Thoracic aorta (tissue), 2 donors: ENCODE results near the gene MYH3. TPM values are rescaled to one million over a fixed set of nuclear protein-coding genes. Genes with fewer than 3 reads are reported as not detected.
A peak's percentile ranks its signal among the peaks of the same experiment; 100 is the strongest.

Experiments used
- ATAC-seq: fragments of 150-250 bp; one replicate; pipeline ENCODE4 v1.8.0; 2017; ENCODE audit warnings: low read depth; ENCODE audit not compliant: insufficient number of reproducible peaks, low FRiP score
- DNase-seq: peaks from one replicate; pipeline ENCODE4 v3.0.0-alpha.2; 2020; ENCODE audit warnings: low spot score
- H3K27ac ChIP-seq, 2 donors: fragments of 200-600 bp; sonication (generic); 1 replicate in 1 of 2; 2 replicates in 1 of 2; pipeline ENCODE4 v1.5.1; 2016; ENCODE audit warnings: mild to moderate bottlenecking in 2 of 2, moderate library complexity in 2 of 2
- H3K27me3 ChIP-seq: fragments of 200-600 bp; sonication (generic); replicated peaks from 2 replicates; pipeline ENCODE4 v1.6.0; 2016; ENCODE audit warnings: mild to moderate bottlenecking; ENCODE audit not compliant: insufficient read depth
- H3K36me3 ChIP-seq: fragments of 200-600 bp; sonication (generic); one replicate; pipeline ENCODE4 v1.5.1; 2016
- H3K4me1 ChIP-seq, 2 donors: fragments of 200-600 bp; sonication (generic); 1 replicate in 1 of 2; 2 replicates in 1 of 2; pipeline versions ENCODE4 v1.5.1 to v1.6.0; 2016; ENCODE audit warnings: low read depth in 2 of 2, mild to moderate bottlenecking in 1 of 2; ENCODE audit not compliant: control insufficient read depth in 1 of 2
- H3K4me3 ChIP-seq: fragments of 200-600 bp; sonication (generic); 2 replicates; pipeline ENCODE4 v1.5.1; 2016; ENCODE audit warnings: mild to moderate bottlenecking
- H3K9me3 ChIP-seq: fragments of 200-600 bp; sonication (generic); 2 replicates; pipeline ENCODE4 v1.5.1; 2016
- total RNA-seq, 2 donors: library from RNA; depleted of rRNA; stranded (reverse); fragments of >200 nt; gene quantifications; one replicate each; pipeline versions ENCODE4 v1.1.0 to v1.2.3, GENCODE V29; 2016
- TF ChIP-seq, protein P1 (sequence below): fragments of 200-600 bp; sonication (generic); IDR thresholded peaks from one replicate; pipeline ENCODE4 v1.5.1; 2019; ENCODE audit warnings: antibody characterized with exemption

Gene MYH3
- total RNA-seq, 2 donors from 2014 or later: 3.0 to 7.1 TPM

DNA sequence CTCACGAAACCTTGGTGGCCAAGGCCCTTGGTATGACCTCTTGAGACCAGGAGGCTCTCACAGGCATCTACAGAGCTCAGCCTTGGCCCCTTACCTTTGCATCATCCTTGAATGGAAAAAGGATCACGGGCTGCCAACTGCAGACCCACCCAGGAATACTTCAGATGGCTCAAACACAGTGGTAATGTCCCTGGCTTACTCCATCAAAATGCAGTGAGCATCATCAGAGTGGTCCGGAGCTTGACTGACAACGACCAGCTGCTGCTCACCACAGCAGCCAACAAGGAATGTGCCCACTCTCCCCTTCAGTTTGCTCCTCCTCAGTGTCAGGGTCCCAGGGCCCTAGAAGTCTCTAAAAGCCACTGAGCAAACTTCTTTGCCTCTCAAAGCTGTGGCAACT lies 17.6 kb upstream of the MYH3 start:
- no peaks in the 10 kb centered on the region for H3K27me3 ChIP-seq
- TF ChIP-seq, protein P1, sequence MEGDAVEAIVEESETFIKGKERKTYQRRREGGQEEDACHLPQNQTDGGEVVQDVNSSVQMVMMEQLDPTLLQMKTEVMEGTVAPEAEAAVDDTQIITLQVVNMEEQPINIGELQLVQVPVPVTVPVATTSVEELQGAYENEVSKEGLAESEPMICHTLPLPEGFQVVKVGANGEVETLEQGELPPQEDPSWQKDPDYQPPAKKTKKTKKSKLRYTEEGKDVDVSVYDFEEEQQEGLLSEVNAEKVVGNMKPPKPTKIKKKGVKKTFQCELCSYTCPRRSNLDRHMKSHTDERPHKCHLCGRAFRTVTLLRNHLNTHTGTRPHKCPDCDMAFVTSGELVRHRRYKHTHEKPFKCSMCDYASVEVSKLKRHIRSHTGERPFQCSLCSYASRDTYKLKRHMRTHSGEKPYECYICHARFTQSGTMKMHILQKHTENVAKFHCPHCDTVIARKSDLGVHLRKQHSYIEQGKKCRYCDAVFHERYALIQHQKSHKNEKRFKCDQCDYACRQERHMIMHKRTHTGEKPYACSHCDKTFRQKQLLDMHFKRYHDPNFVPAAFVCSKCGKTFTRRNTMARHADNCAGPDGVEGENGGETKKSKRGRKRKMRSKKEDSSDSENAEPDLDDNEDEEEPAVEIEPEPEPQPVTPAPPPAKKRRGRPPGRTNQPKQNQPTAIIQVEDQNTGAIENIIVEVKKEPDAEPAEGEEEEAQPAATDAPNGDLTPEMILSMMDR: no peak
- no peaks in the 10 kb centered on the region for H3K4me1 ChIP-seq
- no peak for ATAC-seq
- H3K4me3 ChIP-seq: no peak overlapping the region
- H3K27ac ChIP-seq: no peak overlapping the region
- H3K36me3 ChIP-seq: peaks cover 25% of the 10 kb centered on the region
- H3K9me3 ChIP-seq: no peaks in the 10 kb centered on the region
- DNase-seq: no peak

DNA sequence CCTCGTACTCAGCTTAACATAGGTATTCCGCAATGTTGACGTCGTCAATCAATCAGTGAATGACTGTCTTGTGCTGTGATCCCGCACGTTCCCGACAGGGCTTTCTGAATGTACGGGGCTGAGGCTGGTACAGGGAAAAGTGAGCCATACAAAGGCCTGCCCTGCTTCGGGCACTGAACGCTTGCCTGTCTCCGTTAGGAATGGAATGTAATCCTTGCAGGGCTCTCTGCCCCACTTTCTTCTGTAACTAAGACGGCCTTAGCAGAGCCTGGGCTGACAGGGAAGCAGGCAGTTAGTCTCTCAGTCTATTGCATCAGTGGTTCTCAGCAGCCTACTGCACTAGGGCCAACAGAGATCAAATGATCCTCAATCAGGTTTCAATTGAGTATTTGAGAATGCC lies 16.2 kb upstream of the MYH3 start:
- TF ChIP-seq, protein P1: no peak
- DNase-seq: no peak
- H3K27ac ChIP-seq: no peak overlapping the region
- no peak for ATAC-seq
- no peaks in the 10 kb centered on the region for H3K9me3 ChIP-seq
- H3K36me3 ChIP-seq: peaks cover 25% of the 10 kb centered on the region
- H3K4me3 ChIP-seq: no peak overlapping the region
- H3K4me1 ChIP-seq: peaks cover 2 to 8% of the 10 kb centered on the region in 2 donors
- no peaks in the 10 kb centered on the region for H3K27me3 ChIP-seq

DNA sequence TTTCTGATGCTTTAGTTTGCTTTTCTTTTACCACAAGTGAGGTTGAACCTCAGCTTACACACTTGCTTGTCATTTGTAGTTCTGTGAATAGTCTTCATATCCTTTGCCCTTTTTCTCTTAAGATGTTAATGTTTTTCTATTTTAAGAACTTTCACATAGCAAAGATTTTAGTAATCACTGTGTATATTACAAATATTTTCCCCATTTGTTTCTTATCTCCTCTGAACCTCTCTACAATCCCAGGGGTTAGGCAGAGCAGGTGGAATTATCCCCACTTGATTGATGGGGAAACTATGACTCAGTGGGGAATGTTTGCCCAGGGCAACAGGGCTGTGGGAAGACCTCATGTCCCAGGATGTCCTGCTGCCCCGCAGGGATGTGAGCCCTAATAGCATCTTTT lies 11.7 kb upstream of the MYH3 start:
- ATAC-seq (no peak), DNase-seq (no peak)
- Histone ChIP-seq H3K4me3 (no peak overlapping the region), H3K36me3 (no peaks in the 10 kb centered on the region), H3K9me3 (no peaks in the 10 kb centered on the region), H3K27ac (peak overlapping the region in 1 of 2 donors; percentile 4), H3K27me3 (no peaks in the 10 kb centered on the region), H3K4me1 (peaks cover 7 to 9% of the 10 kb centered on the region in 2 donors)
- TF ChIP-seq, protein P1: no peak

DNA sequence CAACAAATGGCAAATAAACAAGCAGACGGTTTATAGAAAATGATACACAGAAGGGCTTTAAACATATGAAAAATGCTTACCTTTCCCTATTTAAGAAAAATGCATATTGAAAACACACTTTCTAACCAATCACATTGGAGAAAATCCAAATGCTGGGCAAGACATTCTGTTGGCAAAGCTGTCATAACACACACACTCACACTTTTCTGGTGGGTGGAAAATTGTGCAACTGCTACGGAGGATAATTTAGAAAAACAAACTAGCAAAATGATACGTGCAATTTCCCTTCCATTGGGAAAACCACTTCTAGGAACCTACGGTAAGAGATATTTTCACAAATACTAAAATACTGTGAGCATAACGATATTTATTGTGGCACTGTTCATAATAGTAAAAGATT lies 9.8 kb upstream of the MYH3 start:
- no peak overlapping the region for H3K27ac ChIP-seq
- ATAC-seq (no peak), DNase-seq (no peak)
- no peaks in the 10 kb centered on the region for H3K36me3 ChIP-seq
- TF ChIP-seq, protein P1: no peak
- H3K4me1 ChIP-seq: peaks cover 7 to 9% of the 10 kb centered on the region in 2 donors
- H3K9me3 ChIP-seq: no peaks in the 10 kb centered on the region
- H3K4me3 ChIP-seq: no peak overlapping the region
- no peaks in the 10 kb centered on the region for H3K27me3 ChIP-seq

DNA sequence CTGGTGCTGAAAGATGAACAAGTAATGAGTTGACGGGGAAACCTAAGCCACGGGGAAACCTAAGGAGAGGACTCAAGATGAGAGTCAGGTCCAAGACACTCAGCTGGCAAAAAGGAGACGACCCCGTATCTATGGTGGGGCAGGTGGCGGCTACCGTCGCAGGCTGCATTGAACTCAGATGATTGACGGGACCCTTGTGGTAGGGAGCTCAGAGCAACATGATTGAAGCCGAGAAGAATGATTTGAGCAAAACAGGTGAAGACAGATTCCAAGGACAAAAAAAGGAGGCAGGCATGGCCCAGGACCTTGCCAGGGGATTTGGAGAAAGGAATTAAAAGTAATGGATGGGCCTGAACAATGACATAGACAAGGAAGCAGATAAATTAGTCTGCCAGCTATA lies 7.5 kb upstream of the MYH3 start:
- H3K4me1 ChIP-seq: peaks cover 7 to 9% of the 10 kb centered on the region in 2 donors
- peaks cover 2% of the 10 kb centered on the region for H3K36me3 ChIP-seq
- TF ChIP-seq, protein P1: no peak
- H3K27ac ChIP-seq: no peak overlapping the region
- DNase-seq: no peak
- no peak overlapping the region for H3K4me3 ChIP-seq
- ATAC-seq: no peak
- H3K27me3 ChIP-seq: no peaks in the 10 kb centered on the region
- H3K9me3 ChIP-seq: no peaks in the 10 kb centered on the region
